Measurements from ENCODE around the gene BDKRB2.

The BDKRB2 gene

DNA sequence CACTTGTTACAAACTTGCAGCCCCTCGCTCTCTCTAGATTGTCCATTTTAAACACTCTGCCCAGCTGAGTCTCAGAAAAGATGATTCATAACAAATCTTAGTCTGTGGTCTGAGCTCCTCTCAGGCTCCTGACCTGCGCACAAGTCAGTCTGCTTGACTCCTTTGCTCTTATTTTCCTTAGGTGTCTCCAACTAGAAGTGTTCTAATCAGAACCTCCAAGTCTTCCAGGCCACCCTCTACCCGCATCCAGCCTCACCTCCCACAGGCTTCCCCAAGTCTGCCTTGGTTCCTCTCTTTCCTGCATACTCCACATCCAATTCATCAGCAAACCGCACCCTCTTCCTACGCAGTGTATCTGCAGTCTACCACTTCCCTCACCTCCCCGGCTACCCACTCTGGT, 42.4 kb upstream of the BDKRB2 start:
- DNase-seq (ENCODE audit: low read depth, low spot score), result no peak
- no peak for TF ChIP-seq FOXP2 (optimal IDR thresholded peaks at IDR 0.05; ENCODE audit: control extremely low read depth, extremely low read length, insufficient read depth)
- no peak for TF ChIP-seq POLR2AphosphoS5 (IDR thresholded peaks at IDR 0.05; ENCODE audit: borderline replicate concordance, low read depth, low read length)
- TF ChIP-seq EZH2 (IDR thresholded peaks at IDR 0.05), result no peak

DNA sequence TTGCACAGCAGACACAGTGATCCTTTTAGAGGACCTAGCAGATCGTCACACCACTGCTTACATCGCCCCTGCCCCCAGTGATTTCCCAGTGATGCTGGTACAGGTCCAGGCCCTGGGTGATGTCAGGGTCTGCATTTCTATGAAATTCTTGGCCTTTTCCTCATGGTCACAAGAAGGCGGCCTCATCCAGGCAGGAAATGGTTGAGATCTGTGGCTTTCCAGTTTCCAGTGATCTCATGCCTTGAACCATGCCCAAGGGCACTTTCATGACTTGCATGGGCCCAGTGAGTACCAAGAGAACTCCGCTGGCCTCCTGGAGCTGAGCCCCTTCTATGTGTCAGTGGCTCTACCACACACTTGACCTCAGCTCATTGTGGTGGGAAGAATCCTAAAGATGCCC, 41.9 kb upstream of the BDKRB2 start:
- TF ChIP-seq FOXP2 (optimal IDR thresholded peaks at IDR 0.05; ENCODE audit: control extremely low read depth, extremely low read length, insufficient read depth) (no peak), POLR2AphosphoS5 (IDR thresholded peaks at IDR 0.05; ENCODE audit: borderline replicate concordance, low read depth, low read length) (no peak)
- Histone ChIP-seq H3K27ac (no peak overlapping the region), H3K4me3 (no peak overlapping the region), H3K36me3 (ENCODE audit: insufficient read depth, low read length) (no peaks in the 10 kb centered on the region), H3K9ac (ENCODE audit: insufficient read length) (no peak overlapping the region), H3K9me3 (ENCODE audit: low read depth, low read length) (no peaks in the 10 kb centered on the region)
- no peak for DNase-seq (ENCODE audit: low read depth, low spot score)

More for the DNA sequence above, 42.4 kb upstream of the BDKRB2 start:
- H3K9ac ChIP-seq (ENCODE audit: insufficient read length), result no peak overlapping the region
- no peaks in the 10 kb centered on the region for H3K36me3 ChIP-seq (ENCODE audit: insufficient read depth, low read length)
- H3K27ac ChIP-seq, result no peak overlapping the region
- no peak overlapping the region for H3K4me3 ChIP-seq
- H3K9me3 ChIP-seq (ENCODE audit: low read depth, low read length), result no peaks in the 10 kb centered on the region

- Histone ChIP-seq H3K9ac (ENCODE audit: insufficient read length) (no peak overlapping the region), H3K27ac (no peak overlapping the region), H3K4me3 (no peak overlapping the region), H3K9me3 (ENCODE audit: low read depth, low read length) (no peaks in the 10 kb centered on the region), H3K36me3 (ENCODE audit: insufficient read depth, low read length) (no peaks in the 10 kb centered on the region)
- DNase-seq (ENCODE audit: low read depth, low spot score), result no peak
- TF ChIP-seq POLR2AphosphoS5 (IDR thresholded peaks at IDR 0.05; ENCODE audit: borderline replicate concordance, low read depth, low read length) (no peak), EZH2 (IDR thresholded peaks at IDR 0.05) (no peak), FOXP2 (optimal IDR thresholded peaks at IDR 0.05; ENCODE audit: control extremely low read depth, extremely low read length, insufficient read depth) (no peak)
Measured at GRCh38 chr14:96164861-96165490, 39.7 kb upstream of the BDKRB2 start.

DNA sequence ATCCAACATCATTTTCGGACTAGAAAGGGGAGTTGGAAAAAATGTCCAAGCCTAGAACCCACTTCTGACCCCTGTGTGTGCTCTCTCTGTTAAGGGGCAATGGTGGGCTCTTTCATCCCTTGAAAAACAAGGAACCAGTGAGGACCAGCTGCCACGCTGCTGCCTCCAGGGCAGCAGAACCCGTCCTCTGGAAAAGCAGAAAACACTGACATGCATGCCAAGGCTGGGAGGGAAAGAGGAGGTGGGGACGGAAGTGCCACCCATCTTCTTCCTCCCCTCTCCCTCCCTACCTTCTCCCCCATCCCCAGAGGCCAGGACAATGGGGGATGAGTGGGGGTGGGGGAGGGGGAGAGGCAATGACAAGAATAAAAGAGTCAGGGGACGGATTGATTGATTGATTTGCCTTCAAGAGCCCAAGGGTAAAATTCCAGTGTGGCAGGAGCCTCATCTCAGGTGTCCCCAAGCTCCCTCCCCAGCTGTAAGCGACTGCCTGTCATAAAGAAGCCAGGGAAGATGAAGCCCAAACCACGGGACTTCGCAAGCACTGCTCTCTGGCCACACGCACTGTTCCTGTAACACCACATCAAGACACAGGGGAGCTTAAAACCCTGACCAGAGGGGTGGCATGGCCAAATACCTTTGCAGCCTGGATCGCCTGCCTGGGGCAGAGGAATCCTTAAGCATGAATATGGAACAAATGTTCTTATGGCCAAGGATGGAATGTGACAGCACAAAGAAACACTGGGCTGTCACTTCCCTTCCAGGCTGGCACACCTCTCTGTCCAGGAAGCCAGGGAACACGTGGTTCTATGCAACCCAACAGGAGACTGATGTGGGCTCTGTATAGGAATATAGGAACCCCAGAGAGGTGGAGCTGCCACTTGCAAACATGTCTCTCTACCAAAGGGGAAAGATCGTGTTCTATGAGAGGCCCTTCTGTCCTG, 38.9 kb upstream of the BDKRB2 start:
- Histone ChIP-seq H3K9ac (ENCODE audit: insufficient read length) (no peak overlapping the region), H3K4me3 (no peak overlapping the region), H3K36me3 (ENCODE audit: insufficient read depth, low read length) (no peaks in the 10 kb centered on the region), H3K9me3 (ENCODE audit: low read depth, low read length) (no peaks in the 10 kb centered on the region), H3K27ac (no peak overlapping the region)
- no peak for DNase-seq (ENCODE audit: low read depth, low spot score)
- TF ChIP-seq EZH2 (IDR thresholded peaks at IDR 0.05) (no peak), FOXP2 (optimal IDR thresholded peaks at IDR 0.05; ENCODE audit: control extremely low read depth, extremely low read length, insufficient read depth) (no peak), POLR2AphosphoS5 (IDR thresholded peaks at IDR 0.05; ENCODE audit: borderline replicate concordance, low read depth, low read length) (no peak)

- no peaks in the 10 kb centered on the region for H3K9me3 ChIP-seq (ENCODE audit: low read depth, low read length)
- no peak overlapping the region for H3K4me3 ChIP-seq
- H3K36me3 ChIP-seq (ENCODE audit: insufficient read depth, low read length), result no peaks in the 10 kb centered on the region
- H3K9ac ChIP-seq (ENCODE audit: insufficient read length), result no peak overlapping the region
- TF ChIP-seq EZH2 (IDR thresholded peaks at IDR 0.05) (no peak), FOXP2 (optimal IDR thresholded peaks at IDR 0.05; ENCODE audit: control extremely low read depth, extremely low read length, insufficient read depth) (no peak), POLR2AphosphoS5 (IDR thresholded peaks at IDR 0.05; ENCODE audit: borderline replicate concordance, low read depth, low read length) (no peak)
- H3K27ac ChIP-seq, result no peak overlapping the region
- DNase-seq (ENCODE audit: low read depth, low spot score), result no peak
Measured at GRCh38 chr14:96166461-96167223, 38.0 kb upstream of the BDKRB2 start.

GRCh38 chr14:96167224-96168148, 37.2 kb upstream of the BDKRB2 start:
- no peak overlapping the region for H3K27ac ChIP-seq
- H3K4me3 ChIP-seq, result no peak overlapping the region
- TF ChIP-seq FOXP2 (optimal IDR thresholded peaks at IDR 0.05; ENCODE audit: control extremely low read depth, extremely low read length, insufficient read depth), result no peak
- no peak for TF ChIP-seq POLR2AphosphoS5 (IDR thresholded peaks at IDR 0.05; ENCODE audit: borderline replicate concordance, low read depth, low read length)
- no peak for TF ChIP-seq EZH2 (IDR thresholded peaks at IDR 0.05)
- H3K9ac ChIP-seq (ENCODE audit: insufficient read length), result no peak overlapping the region
- DNase-seq (ENCODE audit: low read depth, low spot score), result no peak
- no peaks in the 10 kb centered on the region for H3K36me3 ChIP-seq (ENCODE audit: insufficient read depth, low read length)
- no peaks in the 10 kb centered on the region for H3K9me3 ChIP-seq (ENCODE audit: low read depth, low read length)

- Histone ChIP-seq H3K9ac (ENCODE audit: insufficient read length) (no peak overlapping the region), H3K27ac (no peak overlapping the region), H3K4me3 (no peak overlapping the region), H3K9me3 (ENCODE audit: low read depth, low read length) (no peaks in the 10 kb centered on the region), H3K36me3 (ENCODE audit: insufficient read depth, low read length) (no peaks in the 10 kb centered on the region)
- TF ChIP-seq POLR2AphosphoS5 (IDR thresholded peaks at IDR 0.05; ENCODE audit: borderline replicate concordance, low read depth, low read length) (no peak), EZH2 (IDR thresholded peaks at IDR 0.05) (no peak)
- no peak for DNase-seq (ENCODE audit: low read depth, low spot score)
Measured at GRCh38 chr14:96168581-96168980, 36.1 kb upstream of the BDKRB2 start.
